HG03175 (cell line): Measurements from ENCODE around the gene FBXL17.

ENCODE experiments used
- ATAC-seq: cut with Tn5 transposase; IDR thresholded peaks from one replicate; pipeline ENCODE4 v1.9.1; 2021; ENCODE audit warnings: mild to moderate bottlenecking, moderate library complexity; ENCODE audit not compliant: unreplicated experiment

FBXL17 gene

GRCh38 chr5:107926121-107926520, 455.8 kb downstream of the FBXL17 start:
- no peak for ATAC-seq

- ATAC-seq: no peak
Measured at GRCh38 chr5:107925200-107925599, 456.7 kb downstream of the FBXL17 start.

- peak; percentile 47 for ATAC-seq
Measured at GRCh38 chr5:107919969-107920368, 461.9 kb downstream of the FBXL17 start.

GRCh38 chr5:107919361-107919760, 462.5 kb downstream of the FBXL17 start:
- ATAC-seq: peak; percentile 24

- ATAC-seq: no peak
Measured at GRCh38 chr5:107917983-107918382, 463.9 kb downstream of the FBXL17 start.

GRCh38 chr5:107916731-107917725, 464.9 kb downstream of the FBXL17 start:
- ATAC-seq: no peak

GRCh38 chr5:107915176-107915812, 466.6 kb downstream of the FBXL17 start:
- no peak for ATAC-seq

GRCh38 chr5:107913494-107913893, 468.4 kb downstream of the FBXL17 start:
- ATAC-seq: no peak

- ATAC-seq: no peak
Measured at GRCh38 chr5:107900721-107901120, 481.2 kb downstream of the FBXL17 start.

- no peak for ATAC-seq
Measured at GRCh38 chr5:107894361-107894760, 487.5 kb downstream of the FBXL17 start.

GRCh38 chr5:107893642-107894041, 488.3 kb downstream of the FBXL17 start:
- ATAC-seq: no peak

GRCh38 chr5:107889387-107889786, 492.5 kb downstream of the FBXL17 start:
- no peak for ATAC-seq

- ATAC-seq: no peak
Measured at GRCh38 chr5:107888541-107888940, 493.4 kb downstream of the FBXL17 start.

GRCh38 chr5:107887166-107887943, 494.5 kb downstream of the FBXL17 start:
- no peak for ATAC-seq

GRCh38 chr5:107885601-107886000, 496.3 kb downstream of the FBXL17 start:
- ATAC-seq: no peak

GRCh38 chr5:107884871-107885270, 497.0 kb downstream of the FBXL17 start:
- no peak for ATAC-seq

- no peak for ATAC-seq
Measured at GRCh38 chr5:107878661-107879060, 503.2 kb downstream of the FBXL17 start.

GRCh38 chr5:107876906-107877305, 505.0 kb downstream of the FBXL17 start:
- ATAC-seq: no peak

GRCh38 chr5:107876261-107876660, 505.6 kb downstream of the FBXL17 start:
- ATAC-seq: no peak

GRCh38 chr5:107875833-107876232, 506.1 kb downstream of the FBXL17 start:
- no peak for ATAC-seq

- no peak for ATAC-seq
Measured at GRCh38 chr5:107874795-107875194, 507.1 kb downstream of the FBXL17 start.
